A673 (cell line): Measurements from ENCODE around the gene MRFAP1. TPM values are rescaled to one million over a fixed set of nuclear protein-coding genes. Genes with fewer than 3 reads are reported as not detected.

Experiments
- BruUV-seq: library from RNA; stranded (reverse); fragments of 400-500 nt; replicated peaks from 2 replicates; lab custom pipeline; 2021; lab: Mats Ljungman, UMichigan
- CTCF ChIA-PET: fragments of 300-600 bp; sonication (Branson Sonifier 250); formaldehyde crosslinking; loops from one replicate; lab custom pipeline; 2022; ENCODE audit warnings: antibody characterized with exemption; lab: Charles Lee
- POLR2A ChIA-PET: fragments of 300-600 bp; sonication (Branson Sonifier 250); formaldehyde crosslinking; loops from one replicate; lab custom pipeline; 2022; ENCODE audit warnings: antibody characterized with exemption; ENCODE audit not compliant: low non-redundant PET; lab: Charles Lee
- DNase-seq: peaks from one replicate; pipeline ENCODE4 v3.0.0-alpha.2; 2015; ENCODE audit warnings: low spot score
- H3K27ac ChIP-seq: fragments of 200-600 bp; sonication (generic); 2 replicates; pipeline ENCODE4 v1.5.1; 2016; ENCODE audit warnings: mixed run types, low read depth, mild to moderate bottlenecking, mixed read lengths, antibody characterized with exemption, low read length; ENCODE audit not compliant: poor library complexity, severe bottlenecking
- H3K27me3 ChIP-seq: fragments of 200-600 bp; sonication (generic); replicated peaks from 2 replicates; pipeline ENCODE4 v1.6.1; 2017; ENCODE audit warnings: mixed run types, low read depth, mild to moderate bottlenecking, mixed read lengths, antibody characterized with exemption, low read length; ENCODE audit not compliant: insufficient read depth, poor library complexity
- H3K36me3 ChIP-seq: fragments of 200-600 bp; sonication (generic); 2 replicates; pipeline ENCODE4 v1.6.1; 2016; ENCODE audit warnings: mixed run types, mild to moderate bottlenecking, mixed read lengths, antibody characterized with exemption, low read length; ENCODE audit not compliant: insufficient read depth, poor library complexity, severe bottlenecking
- H3K4me1 ChIP-seq: fragments of 200-600 bp; sonication (generic); 2 replicates; pipeline ENCODE4 v1.6.1; 2017; ENCODE audit warnings: mixed run types, mild to moderate bottlenecking, mixed read lengths, antibody characterized with exemption, low read length; ENCODE audit not compliant: insufficient read depth, poor library complexity, severe bottlenecking
- H3K4me3 ChIP-seq: fragments of 200-600 bp; sonication (generic); 2 replicates; pipeline ENCODE4 v1.5.1; 2016; ENCODE audit warnings: low read depth, mixed run types, mild to moderate bottlenecking, mixed read lengths, low read length; ENCODE audit not compliant: poor library complexity, severe bottlenecking
- H3K9me3 ChIP-seq: fragments of 200-600 bp; sonication (generic); 2 replicates; pipeline ENCODE4 v1.6.1; 2016; ENCODE audit warnings: mixed run types, low read depth, mild to moderate bottlenecking, mixed read lengths, antibody characterized with exemption, low read length; ENCODE audit not compliant: poor library complexity, severe bottlenecking
- CTCF ChIP-seq: fragments of 300-800, 200-600 bp; sonication (generic); conservative IDR thresholded peaks from 2 replicates; pipeline ENCODE4 v1.5.1; 2017; ENCODE audit warnings: low read depth, mild to moderate bottlenecking, antibody characterized with exemption, low read length, moderate library complexity, mixed read lengths
- EZH2 ChIP-seq: fragments of 200-600 bp; sonication (generic); IDR thresholded peaks from 2 replicates; pipeline ENCODE4 v1.6.1; 2017; ENCODE audit warnings: borderline replicate concordance, low read depth, mild to moderate bottlenecking, mixed read lengths, antibody characterized with exemption, low read length; ENCODE audit not compliant: poor library complexity, severe bottlenecking
- intact Hi-C: fragments of 100-400 bp; cut with micrococcal nuclease; formaldehyde crosslinking; loops from one replicate; pipeline ENCODE4 v1.10.0; 2022; ENCODE audit not compliant: unreplicated experiment
- total RNA-seq: library from RNA; stranded (reverse); gene quantifications from 2 replicates; pipeline ENCODE4 v1.2.3, GENCODE V29; 2021

MRFAP1 gene
- total RNA-seq, 1 experiment from 2014 or later = 402 TPM

GRCh38 chr4:6595897-6596537 is 44.5 kb upstream of the MRFAP1 start:
- TF ChIP-seq EZH2 = no peak
- no peak for TF ChIP-seq CTCF
- Histone ChIP-seq H3K27ac (no peak overlapping the region), H3K9me3 (no peaks in the 10 kb centered on the region), H3K36me3 (no peaks in the 10 kb centered on the region), H3K4me3 (no peak overlapping the region), H3K4me1 (no peaks in the 10 kb centered on the region), H3K27me3 (no peaks in the 10 kb centered on the region)
- BruUV-seq = no TSS peak
- CTCF ChIA-PET = no interaction called here
- intact Hi-C loops = no loop called here
- POLR2A ChIA-PET = no interaction called here
- DNase-seq = no peak

GRCh38 chr4:6596948-6597347 is 43.5 kb upstream of the MRFAP1 start:
- Histone ChIP-seq H3K36me3 (no peaks in the 10 kb centered on the region), H3K4me1 (no peaks in the 10 kb centered on the region), H3K27me3 (no peaks in the 10 kb centered on the region), H3K4me3 (no peak overlapping the region), H3K9me3 (no peaks in the 10 kb centered on the region), H3K27ac (no peak overlapping the region)
- no peak for DNase-seq
- intact Hi-C loops = no loop called here
- ChIA-PET POLR2A (no interaction called here), CTCF (no interaction called here)
- BruUV-seq = no TSS peak
- TF ChIP-seq EZH2 = no peak
- TF ChIP-seq CTCF = no peak

GRCh38 chr4:6598127-6598526 is 42.4 kb upstream of the MRFAP1 start:
- Histone ChIP-seq H3K4me1 (no peaks in the 10 kb centered on the region), H3K4me3 (no peak overlapping the region), H3K27ac (no peak overlapping the region), H3K27me3 (no peaks in the 10 kb centered on the region), H3K9me3 (no peaks in the 10 kb centered on the region), H3K36me3 (no peaks in the 10 kb centered on the region)
- intact Hi-C loops = no loop called here
- BruUV-seq = no TSS peak
- ChIA-PET CTCF (no interaction called here), POLR2A (no interaction called here)
- TF ChIP-seq CTCF = no peak
- no peak for TF ChIP-seq EZH2
- DNase-seq = no peak
